Mucosa of descending colon (tissue), 3 donors: ENCODE results near the gene HOXD13. TPM values are rescaled to one million over a fixed set of nuclear protein-coding genes. Genes with fewer than 3 reads are reported as not detected.

ENCODE experiments used
- total RNA-seq, 3 donors: library from RNA; stranded (reverse); fragmentation: NEBNext Ultra II Directional in 2 of 3; extraction: Animal tissue kit (Norgen Biotek cat#: 25700) in 2 of 3; gene quantifications; one replicate each; pipeline versions ENCODE4 v1.2.1 to v1.2.4, GENCODE V29; 2021 to 2023
- donor health status: DM: no; HTN: no; CAD: no; lungs with moderate emphysema.
- donor health status: DM: no; HTN: no; CAD: no.
- donor health status: DM: no; HTN: yes; CAD: no.

Gene HOXD13
- total RNA-seq, 3 donors from 2014 or later, result 1.1 to 1.5 TPM; not detected in 1

Other genes starting within 250 kb of the HOXD13 start
- 10 to 100 TPM; 33.4 to 35.9 (median 35.3) TPM for gene LNPK, start 90.5 kb upstream of the HOXD13 start, total RNA-seq
- under 1 TPM in 1 of 3 donors, not detected in 2; 0.12 TPM for gene EVX2, start 8.8 kb upstream of the HOXD13 start, total RNA-seq
- not detected for gene HOXD12, start 7.1 kb downstream of the HOXD13 start, total RNA-seq
- 1 to 10 TPM; 1.2 to 2.1 (median 2.1) TPM for gene HOXD11, start 14.6 kb downstream of the HOXD13 start, total RNA-seq
- gene HOXD10, start 24.1 kb downstream of the HOXD13 start, total RNA-seq, result 1 to 10 TPM; 1.8 to 4.1 (median 3.0) TPM
- gene HOXD9, start 30.0 kb downstream of the HOXD13 start, total RNA-seq, result 1 to 10 TPM; 2.1 to 5.6 (median 2.2) TPM
- gene HOXD8, start 37.0 kb downstream of the HOXD13 start, total RNA-seq, result 10 to 100 TPM in 1 of 3 donors, 1 to 10 TPM in 2; 4.9 to 13.8 (median 5.6) TPM
- gene HOXD4, start 58.8 kb downstream of the HOXD13 start, total RNA-seq, result 1 to 10 TPM; 4.7 to 6.5 (median 5.9) TPM
- 1 to 10 TPM; 5.8 to 7.0 (median 6.0) TPM for gene HOXD3, start 64.6 kb downstream of the HOXD13 start, total RNA-seq
- gene HOXD1, start 95.9 kb downstream of the HOXD13 start, total RNA-seq, result 1 to 10 TPM; 2.2 to 5.9 (median 4.6) TPM
- gene MTX2, start 176.7 kb downstream of the HOXD13 start, total RNA-seq, result 10 to 100 TPM; 27.5 to 29.9 (median 29.8) TPM